H9 (cell line): ENCODE data around the gene MB21D2. TPM values are rescaled to one million over a fixed set of nuclear protein-coding genes. Genes with fewer than 3 reads are reported as not detected.

ENCODE experiments used
- DNase-seq: peaks from one replicate; pipeline ENCODE4 v3.0.0-alpha.2; 2017
- H2AFZ ChIP-seq: one replicate; pipeline ENCODE4 v1.6.1; 2013; ENCODE audit warnings: mild to moderate bottlenecking, low read length, control low read depth, moderate library complexity
- H2AK5ac ChIP-seq: 2 replicates; pipeline ENCODE4 v1.6.1; 2013; ENCODE audit warnings: low read length, control low read depth, mixed read lengths; ENCODE audit not compliant: insufficient read length
- H2BK120ac ChIP-seq: one replicate; pipeline ENCODE4 v1.6.1; 2013; ENCODE audit warnings: low read depth, mild to moderate bottlenecking, low read length, control low read depth, inconsistent platforms; ENCODE audit not compliant: poor library complexity, severe bottlenecking
- H2BK12ac ChIP-seq: 2 replicates; pipeline ENCODE4 v1.6.1; 2013; ENCODE audit warnings: low read length, control low read depth, mixed read lengths, low read depth; ENCODE audit not compliant: insufficient read length
- H2BK15ac ChIP-seq: 2 replicates; pipeline ENCODE4 v1.6.1; 2013; ENCODE audit warnings: low read depth, low read length, control low read depth
- H2BK20ac ChIP-seq: one replicate; pipeline ENCODE4 v1.6.1; 2013; ENCODE audit warnings: low read depth, mild to moderate bottlenecking, low read length, control low read depth, inconsistent platforms; ENCODE audit not compliant: poor library complexity, severe bottlenecking
- H2BK5ac ChIP-seq: 2 replicates; pipeline ENCODE4 v1.6.1; 2013; ENCODE audit warnings: low read length, control low read depth, mixed read lengths; ENCODE audit not compliant: insufficient read length
- H3K14ac ChIP-seq: 2 replicates; pipeline ENCODE4 v1.6.1; 2013; ENCODE audit warnings: low read length, control low read depth; ENCODE audit not compliant: insufficient read depth
- H3K18ac ChIP-seq: 2 replicates; pipeline ENCODE4 v1.6.1; 2013; ENCODE audit warnings: low read depth, mild to moderate bottlenecking, mixed read lengths, low read length, control low read depth; ENCODE audit not compliant: insufficient read length
- H3K23ac ChIP-seq: 2 replicates; pipeline ENCODE4 v1.6.1; 2013; ENCODE audit warnings: low read length, control low read depth, mixed read lengths, low read depth; ENCODE audit not compliant: insufficient read length
- H3K23me2 ChIP-seq: 2 replicates; pipeline ENCODE4 v1.6.1; 2013; ENCODE audit warnings: low read depth, mild to moderate bottlenecking, mixed read lengths, low read length, control low read depth; ENCODE audit not compliant: insufficient read length, poor library complexity, severe bottlenecking
- H3K27ac ChIP-seq: 2 replicates; pipeline ENCODE4 v1.5.1; 2013; ENCODE audit warnings: low read length, control low read depth, mixed read lengths, low read depth; ENCODE audit not compliant: insufficient read length
- H3K27me3 ChIP-seq: 2 replicates; pipeline ENCODE4 v1.6.1; 2013; ENCODE audit warnings: low read length, control low read depth, inconsistent platforms; ENCODE audit not compliant: insufficient read depth
- H3K4ac ChIP-seq: 2 replicates; pipeline ENCODE4 v1.6.1; 2013; ENCODE audit warnings: low read depth, mild to moderate bottlenecking, control low read depth, inconsistent platforms, low read length, moderate library complexity
- H3K4me1 ChIP-seq: 2 replicates; pipeline ENCODE4 v1.6.1; 2013; ENCODE audit warnings: low read length, control low read depth, inconsistent platforms; ENCODE audit not compliant: insufficient read depth
- H3K4me2 ChIP-seq: 2 replicates; pipeline ENCODE4 v1.6.1; 2013; ENCODE audit warnings: low read length, control low read depth, mixed read lengths; ENCODE audit not compliant: insufficient read length, insufficient read depth
- H3K56ac ChIP-seq: 2 replicates; pipeline ENCODE4 v1.6.1; 2013; ENCODE audit warnings: low read depth, mild to moderate bottlenecking, mixed read lengths, low read length, control low read depth; ENCODE audit not compliant: insufficient read length
- H3K79me1 ChIP-seq: 2 replicates; pipeline ENCODE4 v1.6.1; 2013; ENCODE audit warnings: low read depth, mild to moderate bottlenecking, moderate library complexity, low read length, control low read depth, inconsistent platforms; ENCODE audit not compliant: insufficient read depth, poor library complexity, severe bottlenecking
- H3K79me2 ChIP-seq: 2 replicates; pipeline ENCODE4 v1.6.1; 2013; ENCODE audit warnings: low read length, control low read depth, inconsistent platforms; ENCODE audit not compliant: insufficient read depth
- H3K9ac ChIP-seq: 2 replicates; pipeline ENCODE4 v1.6.1; 2013; ENCODE audit warnings: low read length, control low read depth, mixed read lengths; ENCODE audit not compliant: insufficient read length; ENCODE audit errors: extremely low read depth
- H3K9me3 ChIP-seq: one replicate; pipeline ENCODE4 v1.6.1; 2013; ENCODE audit warnings: low read depth, low read length, inconsistent platforms; ENCODE audit not compliant: control insufficient read depth
- H3T11ph ChIP-seq: one replicate; pipeline ENCODE4 v1.6.1; 2013; ENCODE audit warnings: mild to moderate bottlenecking, low read length, control low read depth, inconsistent platforms
- H4K20me1 ChIP-seq: one replicate; pipeline ENCODE4 v1.6.1; 2013; ENCODE audit not compliant: control insufficient read depth, insufficient read length, insufficient read depth
- H4K5ac ChIP-seq: 2 replicates; pipeline ENCODE4 v1.6.1; 2013; ENCODE audit warnings: low read depth, mild to moderate bottlenecking, mixed read lengths, low read length, control low read depth; ENCODE audit not compliant: insufficient read length
- H4K8ac ChIP-seq: replicated peaks from 2 replicates; pipeline ENCODE4 v1.6.1; 2013; ENCODE audit warnings: low read length, control low read depth, mixed read lengths, low read depth; ENCODE audit not compliant: insufficient read length
- H4K91ac ChIP-seq: 2 replicates; pipeline ENCODE4 v1.6.1; 2013; ENCODE audit warnings: low read depth, mild to moderate bottlenecking, moderate library complexity, mixed read lengths, low read length, control low read depth; ENCODE audit not compliant: insufficient read length
- H3K27ac Mint-ChIP-seq, 3 experiments: 2 replicates in 2 of 3; 3 replicates in 1 of 3; pipeline ENCODE4 v1.8.0; 2020 to 2021; ENCODE audit warnings: mixed read lengths in 3 of 3, mild to moderate bottlenecking in 1 of 3, moderate library complexity in 1 of 3
- H3K27me3 Mint-ChIP-seq: 2 replicates; pipeline ENCODE4 v1.8.0; 2021; ENCODE audit warnings: low read depth, mild to moderate bottlenecking, moderate library complexity, mixed read lengths
- H3K36me3 Mint-ChIP-seq, 3 experiments: 2 replicates in 2 of 3; 3 replicates in 1 of 3; pipeline ENCODE4 v1.8.0; 2020 to 2021; ENCODE audit warnings: low read depth in 3 of 3, mixed read lengths in 3 of 3; ENCODE audit not compliant: insufficient read depth in 1 of 3
- H3K4me1 Mint-ChIP-seq, 2 experiments: 2 replicates each; pipeline ENCODE4 v1.8.0; 2020; ENCODE audit warnings: mixed read lengths in 2 of 2
- H3K4me3 Mint-ChIP-seq, 2 experiments: 2 replicates in 1 of 2; 3 replicates in 1 of 2; pipeline ENCODE4 v1.8.0; 2020 to 2021; ENCODE audit warnings: mild to moderate bottlenecking in 2 of 2, mixed read lengths in 2 of 2, moderate library complexity in 1 of 2
- H3K9me3 Mint-ChIP-seq, 2 experiments: 2 replicates in 1 of 2; 3 replicates in 1 of 2; pipeline ENCODE4 v1.8.0; 2020; ENCODE audit warnings: mild to moderate bottlenecking in 2 of 2, mixed read lengths in 2 of 2, moderate library complexity in 1 of 2
- WGBS: extraction: QIAGEN DNeasy Blood & Tissue Kit; methylation state at CpG from one replicate; pipeline ENCODE4 v1.1.7; 2013; ENCODE audit warnings: missing lambda C conversion rate, low lambda C conversion rate, mixed read lengths; ENCODE audit not compliant: insufficient read length; ENCODE audit errors: extremely low coverage; 5-methylcytosine and 5-hydroxymethylcytosine counted together
- total RNA-seq: library from RNA; stranded (reverse); gene quantifications from 2 replicates; pipeline ENCODE4 v1.2.1, GENCODE V29; 2021
- TF ChIP-seq, protein P1 (sequence below): fragments of 200-600 bp; sonication (generic); conservative IDR thresholded peaks from 3 replicates; pipeline ENCODE4 v1.8.0; 2021; ENCODE audit warnings: antibody characterized with exemption, mild to moderate bottlenecking

MB21D2 gene
- total RNA-seq, 1 experiment from 2014 or later: 19.1 TPM

DNA sequence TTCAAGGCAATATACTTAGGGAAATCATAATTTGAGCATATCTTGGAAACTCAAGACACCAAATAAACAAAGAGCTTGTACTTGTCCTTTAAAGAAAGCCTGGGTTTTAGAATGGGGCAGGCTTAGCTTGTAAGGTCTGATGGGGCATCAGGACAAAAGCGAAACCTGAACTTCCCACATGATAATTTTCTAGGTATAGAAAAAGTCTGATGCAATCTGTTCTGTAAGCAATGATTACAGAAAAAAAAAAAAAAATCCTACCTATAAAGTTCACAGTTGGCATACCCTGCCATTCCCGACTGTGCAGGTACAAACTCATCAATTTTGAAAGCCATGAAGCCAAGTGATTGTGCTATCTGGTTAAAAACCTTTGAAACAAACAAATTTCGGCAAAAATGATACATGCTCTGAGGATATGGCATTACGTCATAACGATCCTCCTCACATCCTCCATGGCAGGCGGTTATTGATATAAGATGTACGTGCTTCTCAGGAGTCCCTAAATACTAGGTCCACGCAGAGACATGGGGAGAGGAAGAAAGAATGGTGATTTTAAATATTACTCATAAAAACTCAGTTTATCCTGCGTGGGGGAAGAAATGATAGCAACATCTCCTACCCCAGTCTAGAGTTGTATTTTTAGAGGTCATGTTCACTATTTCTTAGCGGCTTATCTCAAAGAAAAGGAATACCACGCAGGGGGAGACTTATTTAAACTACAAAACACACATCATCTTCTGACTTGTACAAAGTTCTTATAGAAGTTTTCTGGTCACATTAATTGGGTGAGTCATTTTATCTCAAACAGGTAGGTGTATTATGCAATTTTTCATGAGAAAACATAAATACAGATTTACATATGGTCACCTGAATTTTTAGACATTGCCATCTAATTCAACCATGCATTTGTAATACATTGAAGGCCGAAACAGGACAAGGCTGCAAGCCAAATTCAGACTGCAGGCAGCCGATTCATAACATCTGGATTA is 27.0 kb downstream of the MB21D2 start:
- H3K4me1 ChIP-seq: peaks cover 23% of the 10 kb centered on the region
- no peak overlapping the region for H3T11ph ChIP-seq
- Mint-ChIP-seq H3K4me3 (no peak overlapping the region), H3K9me3 (no peaks in the 10 kb centered on the region; a peak in 1 of 5 replicates), H3K36me3 (no peaks in the 10 kb centered on the region; a peak in 1 of 7 replicates), H3K27ac (peak overlapping the region; percentile 10 to 54 (median 49); a peak in 3 of 7 replicates), H3K27me3 (no peaks in the 10 kb centered on the region), H3K4me1 (peaks cover 75% of the 10 kb centered on the region in 2 experiments)
- no peak overlapping the region for H3K56ac ChIP-seq
- no peak overlapping the region for H3K18ac ChIP-seq
- no peaks in the 10 kb centered on the region for H3K27me3 ChIP-seq
- H3K4ac ChIP-seq: no peak overlapping the region
- no peak overlapping the region for H2BK120ac ChIP-seq
- TF ChIP-seq, protein P1, sequence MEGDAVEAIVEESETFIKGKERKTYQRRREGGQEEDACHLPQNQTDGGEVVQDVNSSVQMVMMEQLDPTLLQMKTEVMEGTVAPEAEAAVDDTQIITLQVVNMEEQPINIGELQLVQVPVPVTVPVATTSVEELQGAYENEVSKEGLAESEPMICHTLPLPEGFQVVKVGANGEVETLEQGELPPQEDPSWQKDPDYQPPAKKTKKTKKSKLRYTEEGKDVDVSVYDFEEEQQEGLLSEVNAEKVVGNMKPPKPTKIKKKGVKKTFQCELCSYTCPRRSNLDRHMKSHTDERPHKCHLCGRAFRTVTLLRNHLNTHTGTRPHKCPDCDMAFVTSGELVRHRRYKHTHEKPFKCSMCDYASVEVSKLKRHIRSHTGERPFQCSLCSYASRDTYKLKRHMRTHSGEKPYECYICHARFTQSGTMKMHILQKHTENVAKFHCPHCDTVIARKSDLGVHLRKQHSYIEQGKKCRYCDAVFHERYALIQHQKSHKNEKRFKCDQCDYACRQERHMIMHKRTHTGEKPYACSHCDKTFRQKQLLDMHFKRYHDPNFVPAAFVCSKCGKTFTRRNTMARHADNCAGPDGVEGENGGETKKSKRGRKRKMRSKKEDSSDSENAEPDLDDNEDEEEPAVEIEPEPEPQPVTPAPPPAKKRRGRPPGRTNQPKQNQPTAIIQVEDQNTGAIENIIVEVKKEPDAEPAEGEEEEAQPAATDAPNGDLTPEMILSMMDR: no peak
- DNase-seq: no peak
- no peaks in the 10 kb centered on the region for H3K9me3 ChIP-seq
- H2BK5ac ChIP-seq: no peak overlapping the region
- no peak overlapping the region for H3K9ac ChIP-seq
- peaks cover 14% of the 10 kb centered on the region; the same call in 1 of the 2 replicates for H3K79me2 ChIP-seq
- H3K79me1 ChIP-seq: peaks cover 3% of the 10 kb centered on the region
- no peak overlapping the region for H3K4me2 ChIP-seq
- H4K91ac ChIP-seq: no peak overlapping the region
- H3K23ac ChIP-seq: no peak overlapping the region
- no peak overlapping the region for H3K27ac ChIP-seq
- H3K14ac ChIP-seq: no peak overlapping the region
- no peaks in the 10 kb centered on the region for H3K23me2 ChIP-seq
- no peak overlapping the region for H4K5ac ChIP-seq
- H2AK5ac ChIP-seq: no peak overlapping the region
- H4K20me1 ChIP-seq: no peaks in the 10 kb centered on the region
- no peak overlapping the region for H2BK12ac ChIP-seq
- H2AFZ ChIP-seq: no peak overlapping the region
- no peak overlapping the region for H2BK20ac ChIP-seq
- no CpG with 5 or more reads among the region's 13 CpGs for WGBS
- H4K8ac ChIP-seq: no peak overlapping the region
- H2BK15ac ChIP-seq: no peak overlapping the region
